Colonic mucosa (tissue), 4 donors: ENCODE results near the gene ELF4. TPM values are rescaled to one million over a fixed set of nuclear protein-coding genes. Genes with fewer than 3 reads are reported as not detected.

Source experiments
- DNase-seq: peaks from one replicate; pipeline ENCODE4 v3.0.0-alpha.2; 2020
- H3K27ac ChIP-seq: fragments of 200-600 bp; one replicate; pipeline ENCODE4 v1.8.0; 2021
- H3K27me3 ChIP-seq: fragments of 200-600 bp; one replicate; pipeline ENCODE4 v1.8.0; 2021
- H3K36me3 ChIP-seq: fragments of 200-600 bp; one replicate; pipeline ENCODE4 v1.8.0; 2021
- H3K4me1 ChIP-seq: fragments of 200-600 bp; one replicate; pipeline ENCODE4 v1.8.0; 2021; ENCODE audit warnings: mild to moderate bottlenecking
- H3K4me3 ChIP-seq: fragments of 200-600 bp; one replicate; pipeline ENCODE4 v1.8.0; 2021
- H3K9ac ChIP-seq, 2 donors: one replicate each; pipeline ENCODE4 v1.7.0; 2013; ENCODE audit warnings: control low read depth in 2 of 2, low read depth in 2 of 2, low read length in 2 of 2
- H3K9me3 ChIP-seq: fragments of 200-600 bp; one replicate; pipeline ENCODE4 v1.8.0; 2021
- intact Hi-C: fragments of 100-400 bp; cut with DNase I; formaldehyde crosslinking; loops from one replicate; pipeline ENCODE4 v1.14.1; 2022
- total RNA-seq, 2 donors: library from RNA; stranded (reverse); fragmentation: NEBNext Ultra II Directional in 1 of 2; extraction: Animal tissue kit (Norgen Biotek cat#: 25700) in 1 of 2; gene quantifications; one replicate each; pipeline ENCODE4 v1.2.1, GENCODE V29; 2021
- TF ChIP-seq, protein P1 (sequence below): fragments of 200-600 bp; IDR thresholded peaks from one replicate; pipeline ENCODE4 v1.8.0; 2022; ENCODE audit warnings: antibody characterized with exemption, mild to moderate bottlenecking
- donor health status: healthy.
- donor health status: DM: no; HTN: no; CAD: no.
- donor health status: DM: no; HTN: no; CAD: no.

The ELF4 gene
- total RNA-seq, 2 donors from 2014 or later: 30.6 to 42.4 TPM

DNA sequence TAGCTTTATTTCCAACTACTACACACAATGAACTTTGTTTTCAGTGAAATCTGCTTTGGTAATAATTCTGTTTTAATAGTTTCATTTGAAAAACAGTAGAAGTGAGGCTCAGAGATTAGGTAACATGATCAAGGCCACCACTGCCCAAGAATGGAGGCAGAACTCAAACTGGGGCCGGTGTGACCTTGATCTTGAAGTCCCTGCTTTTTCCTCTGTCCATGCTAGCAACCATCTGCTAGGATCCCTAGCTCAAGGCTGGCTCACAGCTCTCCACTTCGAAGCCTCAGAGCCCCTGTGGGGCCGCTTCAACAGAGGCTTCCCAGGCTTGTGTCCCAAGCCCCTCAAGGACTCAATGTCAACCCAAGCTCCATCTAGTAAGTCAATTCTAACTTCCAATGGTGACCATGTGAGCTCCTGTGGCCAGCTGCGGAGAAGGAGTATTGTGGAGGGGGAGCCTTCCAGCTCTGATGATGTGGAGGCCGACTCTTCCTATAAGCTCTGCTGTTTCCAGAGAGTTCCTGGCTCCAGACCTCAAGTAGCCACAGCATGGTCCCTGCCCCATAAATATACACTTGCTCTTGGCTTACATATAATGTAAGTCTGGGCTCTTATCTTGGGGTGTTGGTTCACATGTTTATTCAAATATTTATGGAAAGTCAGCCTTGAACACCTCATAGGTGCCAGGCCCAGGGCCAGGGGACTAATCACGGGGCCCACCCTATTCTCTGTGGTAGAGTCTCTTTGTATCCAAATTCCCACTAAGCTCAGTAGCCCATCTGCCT lies 14.9 kb downstream of the ELF4 start:
- no peaks in the 10 kb centered on the region for H3K36me3 ChIP-seq
- TF ChIP-seq, protein P1, sequence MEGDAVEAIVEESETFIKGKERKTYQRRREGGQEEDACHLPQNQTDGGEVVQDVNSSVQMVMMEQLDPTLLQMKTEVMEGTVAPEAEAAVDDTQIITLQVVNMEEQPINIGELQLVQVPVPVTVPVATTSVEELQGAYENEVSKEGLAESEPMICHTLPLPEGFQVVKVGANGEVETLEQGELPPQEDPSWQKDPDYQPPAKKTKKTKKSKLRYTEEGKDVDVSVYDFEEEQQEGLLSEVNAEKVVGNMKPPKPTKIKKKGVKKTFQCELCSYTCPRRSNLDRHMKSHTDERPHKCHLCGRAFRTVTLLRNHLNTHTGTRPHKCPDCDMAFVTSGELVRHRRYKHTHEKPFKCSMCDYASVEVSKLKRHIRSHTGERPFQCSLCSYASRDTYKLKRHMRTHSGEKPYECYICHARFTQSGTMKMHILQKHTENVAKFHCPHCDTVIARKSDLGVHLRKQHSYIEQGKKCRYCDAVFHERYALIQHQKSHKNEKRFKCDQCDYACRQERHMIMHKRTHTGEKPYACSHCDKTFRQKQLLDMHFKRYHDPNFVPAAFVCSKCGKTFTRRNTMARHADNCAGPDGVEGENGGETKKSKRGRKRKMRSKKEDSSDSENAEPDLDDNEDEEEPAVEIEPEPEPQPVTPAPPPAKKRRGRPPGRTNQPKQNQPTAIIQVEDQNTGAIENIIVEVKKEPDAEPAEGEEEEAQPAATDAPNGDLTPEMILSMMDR: no peak
- H3K9ac ChIP-seq: peak overlapping the region in 1 of 2 donors; percentile 40
- no peaks in the 10 kb centered on the region for H3K4me1 ChIP-seq
- no peak overlapping the region for H3K4me3 ChIP-seq
- intact Hi-C loops: no loop called here
- H3K9me3 ChIP-seq: no peaks in the 10 kb centered on the region
- DNase-seq: no peak
- no peaks in the 10 kb centered on the region for H3K27me3 ChIP-seq
- H3K27ac ChIP-seq: no peak overlapping the region

DNA sequence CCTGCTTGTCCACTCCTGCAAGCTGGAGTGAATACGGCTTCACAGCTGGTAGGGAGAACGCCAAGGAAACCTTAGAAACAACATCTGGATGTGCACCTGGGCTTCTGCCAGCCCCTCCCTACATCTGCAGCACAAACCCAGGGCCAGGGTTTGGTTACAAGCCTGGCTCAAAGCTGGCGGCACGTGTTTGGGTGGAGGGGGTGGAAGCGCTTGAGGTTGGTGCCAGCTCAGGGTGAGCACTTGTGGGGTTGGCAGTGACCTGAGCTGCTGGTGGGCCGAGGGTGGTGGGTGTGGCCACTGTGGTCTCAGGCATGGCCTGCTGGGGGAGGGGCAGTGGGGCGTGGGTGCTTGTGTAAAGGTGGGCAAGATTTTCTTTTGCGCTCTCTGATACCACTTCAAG lies 15.6 kb downstream of the ELF4 start:
- Histone ChIP-seq H3K9ac (peak overlapping the region in 1 of 2 donors; percentile 40), H3K27ac (no peak overlapping the region), H3K36me3 (no peaks in the 10 kb centered on the region), H3K4me3 (no peak overlapping the region), H3K4me1 (no peaks in the 10 kb centered on the region), H3K9me3 (no peaks in the 10 kb centered on the region), H3K27me3 (no peaks in the 10 kb centered on the region)
- TF ChIP-seq, protein P1: no peak
- DNase-seq: no peak
- intact Hi-C loops: no loop called here

DNA sequence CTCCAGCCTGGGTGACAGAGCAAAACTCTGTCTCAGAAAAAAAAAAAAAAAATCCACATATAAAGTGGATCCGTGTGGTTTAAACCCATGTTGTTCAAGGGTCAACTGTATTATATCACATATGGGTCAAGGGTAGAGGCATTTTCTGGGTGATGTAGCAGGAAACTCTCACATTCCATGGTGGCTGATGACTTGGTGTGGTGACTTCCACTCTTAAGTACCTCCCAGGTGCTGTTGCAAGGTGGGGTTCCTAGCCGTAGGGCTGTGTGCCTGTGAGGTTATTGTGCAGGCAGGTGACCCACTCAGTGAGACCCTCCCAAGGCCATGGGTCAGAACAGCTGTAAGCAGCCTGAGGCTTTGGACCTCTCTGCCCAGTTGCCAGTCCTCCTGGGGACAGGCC lies 17.0 kb downstream of the ELF4 start:
- Histone ChIP-seq H3K27me3 (no peaks in the 10 kb centered on the region), H3K9me3 (no peaks in the 10 kb centered on the region), H3K36me3 (no peaks in the 10 kb centered on the region), H3K27ac (peak overlapping the region; percentile 23), H3K4me1 (no peaks in the 10 kb centered on the region), H3K9ac (no peak overlapping the region), H3K4me3 (no peak overlapping the region)
- intact Hi-C loops: no loop called here
- DNase-seq: no peak
- TF ChIP-seq, protein P1: no peak

DNA sequence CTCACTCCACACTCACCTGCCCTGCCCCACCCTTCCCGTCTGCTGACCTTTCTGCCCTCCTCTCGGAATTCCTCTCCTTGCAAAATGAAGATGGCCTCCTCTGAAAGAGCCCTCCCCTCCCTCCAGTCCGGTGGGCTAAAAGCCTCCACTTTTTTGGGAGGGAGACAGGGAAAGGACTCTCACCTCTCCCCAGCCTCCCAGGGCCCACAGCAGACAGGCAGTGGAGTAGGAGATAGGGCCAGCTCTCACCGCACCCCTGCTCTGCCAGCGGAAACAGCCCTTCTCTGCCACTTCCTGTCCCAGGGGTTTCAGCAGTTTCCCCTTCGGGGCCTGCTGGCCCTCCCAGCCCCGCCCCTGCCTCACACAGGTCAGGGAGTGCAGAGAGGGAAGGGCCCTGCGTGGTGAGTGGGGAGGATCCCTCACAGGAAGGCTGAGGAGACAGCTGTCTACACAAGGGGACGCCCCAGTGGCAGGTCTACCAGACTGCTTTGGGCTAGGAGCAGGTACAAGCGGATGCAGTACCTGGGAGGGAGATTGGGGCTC lies 18.2 kb downstream of the ELF4 start:
- H3K4me1 ChIP-seq: no peaks in the 10 kb centered on the region
- H3K36me3 ChIP-seq: no peaks in the 10 kb centered on the region
- H3K27me3 ChIP-seq: no peaks in the 10 kb centered on the region
- TF ChIP-seq, protein P1: no peak
- H3K9me3 ChIP-seq: no peaks in the 10 kb centered on the region
- H3K9ac ChIP-seq: peak overlapping the region; percentile 16 to 43
- peak overlapping the region; percentile 56 for H3K27ac ChIP-seq
- peak; percentile 75 for DNase-seq
- H3K4me3 ChIP-seq: no peak overlapping the region
- intact Hi-C loops: no loop called here

DNA sequence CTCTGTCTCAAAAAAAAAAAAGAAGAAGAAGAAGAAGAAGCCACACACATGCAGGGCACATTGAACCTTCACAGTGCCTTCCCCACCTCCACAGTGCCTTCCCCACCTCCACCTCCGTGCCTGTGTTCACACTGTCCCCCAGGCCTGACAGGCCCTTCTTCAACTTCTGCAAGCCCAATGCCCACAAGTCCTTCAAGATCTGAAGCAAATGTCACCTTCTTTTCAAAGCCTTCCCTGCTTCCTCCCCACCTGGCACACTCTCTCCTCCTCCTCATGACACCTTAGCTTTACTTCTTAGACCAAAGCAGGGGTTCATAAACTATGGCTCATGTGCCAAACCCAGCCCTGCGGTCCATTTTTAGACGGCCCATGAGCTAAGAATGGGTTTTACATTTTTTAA lies 19.9 kb downstream of the ELF4 start:
- no peaks in the 10 kb centered on the region for H3K4me1 ChIP-seq
- no peak overlapping the region for H3K27ac ChIP-seq
- H3K9ac ChIP-seq: no peak overlapping the region
- intact Hi-C loops: no loop called here
- no peaks in the 10 kb centered on the region for H3K9me3 ChIP-seq
- TF ChIP-seq, protein P1: no peak
- H3K27me3 ChIP-seq: no peaks in the 10 kb centered on the region
- no peak for DNase-seq
- no peak overlapping the region for H3K4me3 ChIP-seq
- no peaks in the 10 kb centered on the region for H3K36me3 ChIP-seq
